ENCODE results near the gene STAMBPL1. TPM values are rescaled to one million over a fixed set of nuclear protein-coding genes. Genes with fewer than 3 reads are reported as not detected.
"Not testable (repeated sequence)": the region's sequence is repeated elsewhere in the genome, so short reads cannot be mapped to it uniquely, and the experiment has no call there.

STAMBPL1 gene
- total RNA-seq, 6 donors from 2014 or later, result 4.9 to 69.1 (median 7.0) TPM

DNA sequence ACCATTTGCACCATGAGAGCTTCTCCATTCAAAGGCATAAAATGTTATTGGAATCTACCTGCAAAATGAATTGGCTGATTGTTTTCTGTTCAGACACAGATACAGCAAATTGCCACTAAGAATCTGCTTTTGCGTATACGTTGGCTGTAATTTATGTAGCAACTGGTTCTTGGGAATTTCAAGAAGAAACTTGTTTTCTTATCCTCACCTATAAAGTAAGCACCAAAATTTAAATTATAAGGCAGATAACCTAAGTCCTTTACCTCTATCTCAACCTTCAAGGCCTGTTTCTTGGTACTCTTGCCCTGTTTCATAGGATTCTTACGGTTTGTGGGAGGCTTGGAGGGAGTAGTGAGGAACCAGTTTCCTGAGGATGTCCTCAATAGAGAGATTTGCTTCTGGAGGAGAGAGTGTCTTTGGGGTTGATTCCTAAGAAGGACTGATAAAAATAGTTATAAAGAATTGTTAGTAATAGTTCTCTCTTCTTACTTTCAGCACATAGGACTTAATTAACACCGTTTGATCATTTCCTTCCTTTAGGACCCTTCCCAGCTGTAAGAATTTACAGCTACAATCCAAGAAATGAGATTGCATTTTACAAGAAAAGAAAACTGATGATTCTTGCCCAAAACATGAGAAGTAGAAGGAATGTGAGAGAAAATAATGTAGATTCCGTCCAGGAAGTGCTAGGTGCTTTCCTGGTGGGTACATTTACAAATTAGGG lies 2.0 kb downstream of the STAMBPL1 start:
- Histone ChIP-seq H3K4me3 (peak overlapping the region in 1 of 4 donors; percentile 75), H3K4me1 (peaks cover 11 to 30% (median 23%) of the 10 kb centered on the region in 4 donors), H3K27ac (peak overlapping the region in 2 of 4 donors; percentile 41 to 91), H3K9me3 (no peaks in the 10 kb centered on the region), H3K27me3 (no peaks in the 10 kb centered on the region), H3K36me3 (no peaks in the 10 kb centered on the region)
- 65 to 68% methylated on average over 5 of the region's 5 CpGs for WGBS, 2 donors
- no peak for DNase-seq
- no peak for ATAC-seq (ENCODE audit: low FRiP score in 2 of 2)
- TF ChIP-seq POLR2AphosphoS5 (IDR thresholded peaks at IDR 0.05), result no peak
- TF ChIP-seq CTCF (IDR thresholded peaks at IDR 0.05), result no peak
- TF ChIP-seq POLR2A (IDR thresholded peaks at IDR 0.05), result no peak
- TF ChIP-seq EP300 (IDR thresholded peaks at IDR 0.05), result no peak

DNA sequence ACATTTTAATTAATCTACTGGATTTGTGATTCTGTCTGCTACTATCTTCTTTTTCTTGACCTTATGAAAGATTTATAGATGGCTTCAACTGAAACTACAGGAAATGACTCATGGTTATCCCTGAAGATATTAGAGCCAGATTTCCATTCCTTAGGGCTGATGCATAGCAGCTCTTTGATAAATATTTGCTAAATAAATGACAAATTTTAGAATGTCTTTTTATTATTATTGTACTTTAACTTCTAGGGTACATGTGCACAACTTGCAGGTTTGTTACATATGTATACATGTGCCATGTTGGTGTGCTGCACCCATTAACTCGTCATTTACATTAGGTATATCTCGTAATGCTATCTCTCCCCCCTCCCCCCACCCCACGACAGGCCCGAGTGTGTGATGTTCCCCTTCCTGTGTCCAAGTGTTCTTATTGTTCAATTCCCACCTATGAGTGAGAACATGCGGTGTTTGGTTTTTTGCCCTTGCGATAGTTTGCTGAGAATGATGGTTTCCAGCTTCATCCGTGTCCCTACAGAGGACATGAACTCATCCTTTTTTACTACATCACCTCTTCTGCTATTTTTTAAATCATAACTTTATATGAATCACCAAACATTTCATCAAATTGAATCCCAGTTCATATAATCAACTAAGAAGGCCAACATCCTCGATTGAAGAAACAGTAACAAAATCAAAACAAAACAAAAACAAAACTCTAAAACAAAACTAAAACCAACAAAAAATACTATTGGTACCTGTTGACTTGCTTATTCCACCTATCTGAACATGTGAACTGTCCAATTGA lies 2.8 kb downstream of the STAMBPL1 start:
- not testable (repeated sequence) for ATAC-seq (ENCODE audit: low FRiP score in 2 of 2)
- 69 to 73% methylated on average over 8 of the region's 8 CpGs for WGBS, 2 donors

DNA sequence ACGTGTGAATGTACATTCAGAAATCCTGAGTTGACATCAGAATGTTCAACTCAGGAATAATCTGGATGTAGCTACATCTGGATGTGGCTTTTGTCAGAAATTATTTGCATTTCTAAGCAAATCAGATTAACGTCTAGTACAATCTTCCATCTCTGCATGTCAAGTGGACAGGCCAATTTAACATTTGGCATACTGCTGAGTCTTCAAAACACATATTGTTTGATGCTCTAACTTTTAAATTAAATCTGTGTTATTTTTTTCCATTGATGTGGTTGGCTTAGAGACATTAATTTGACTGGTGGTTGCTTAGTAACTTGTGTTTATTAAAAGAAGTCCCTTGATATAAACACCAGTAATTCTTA lies 3.4 kb downstream of the STAMBPL1 start:
- Histone ChIP-seq H3K4me3 (no peak overlapping the region), H3K27ac (peak overlapping the region in 2 of 4 donors; percentile 50 to 57), H3K27me3 (no peaks in the 10 kb centered on the region), H3K9me3 (no peaks in the 10 kb centered on the region), H3K4me1 (peaks cover 11 to 30% (median 23%) of the 10 kb centered on the region in 4 donors), H3K36me3 (no peaks in the 10 kb centered on the region)
- TF ChIP-seq EP300 (IDR thresholded peaks at IDR 0.05) (no peak), POLR2A (IDR thresholded peaks at IDR 0.05) (no peak), POLR2AphosphoS5 (IDR thresholded peaks at IDR 0.05) (no peak), CTCF (IDR thresholded peaks at IDR 0.05) (no peak)
- ATAC-seq (ENCODE audit: low FRiP score in 2 of 2) (no peak), DNase-seq (no peak)
- WGBS, 2 donors, result 63 to 77% methylated on average over 2 of the region's 2 CpGs

More for the DNA sequence above, 2.8 kb downstream of the STAMBPL1 start:
- not testable (repeated sequence) for H3K9me3 ChIP-seq, DNase-seq, H3K4me3 ChIP-seq, H3K27me3 ChIP-seq, H3K36me3 ChIP-seq
- Histone ChIP-seq H3K4me1 (peaks cover 11 to 30% (median 23%) of the 10 kb centered on the region in 4 donors), H3K27ac (peak overlapping the region in 2 of 4 donors; percentile 50 to 91)

DNA sequence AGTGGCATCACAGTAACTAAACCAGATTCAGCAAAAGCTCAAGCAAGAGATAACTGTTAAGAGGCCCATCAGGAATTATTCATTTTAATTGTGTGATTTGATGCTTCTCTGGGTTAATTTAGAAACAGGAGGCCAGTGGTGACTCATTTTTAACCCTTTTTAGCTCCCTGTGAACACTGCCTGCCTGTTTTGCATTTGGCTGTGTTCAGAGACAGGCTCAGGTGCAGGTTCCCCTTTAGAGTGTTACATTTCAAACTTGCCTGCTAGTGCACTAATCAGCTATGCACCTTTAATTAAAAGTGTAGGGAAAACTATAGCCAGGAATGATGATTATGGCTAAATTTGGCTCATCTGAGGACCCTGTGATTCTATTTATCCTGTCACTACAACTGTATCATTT lies 6.5 kb downstream of the STAMBPL1 start:
- Histone ChIP-seq H3K27ac (no peak overlapping the region), H3K4me1 (peaks cover under 1 to 27% (median 10%) of the 10 kb centered on the region in 4 donors), H3K27me3 (no peaks in the 10 kb centered on the region), H3K36me3 (no peaks in the 10 kb centered on the region), H3K9me3 (no peaks in the 10 kb centered on the region), H3K4me3 (no peak overlapping the region)
- TF ChIP-seq POLR2AphosphoS5 (IDR thresholded peaks at IDR 0.05) (no peak), CTCF (IDR thresholded peaks at IDR 0.05) (no peak), POLR2A (IDR thresholded peaks at IDR 0.05) (no peak), EP300 (IDR thresholded peaks at IDR 0.05) (no peak)
- ATAC-seq (ENCODE audit: low FRiP score in 2 of 2) (no peak), DNase-seq (no peak)

- H3K9me3 ChIP-seq, result no peaks in the 10 kb centered on the region
- no peaks in the 10 kb centered on the region for H3K36me3 ChIP-seq
- H3K27me3 ChIP-seq, result no peaks in the 10 kb centered on the region
- no peak for TF ChIP-seq POLR2AphosphoS5 (IDR thresholded peaks at IDR 0.05)
- TF ChIP-seq CTCF (IDR thresholded peaks at IDR 0.05), result no peak
- no peak for TF ChIP-seq POLR2A (IDR thresholded peaks at IDR 0.05)
- TF ChIP-seq EP300 (IDR thresholded peaks at IDR 0.05), result no peak
- ATAC-seq (ENCODE audit: low FRiP score in 2 of 2) (no peak), DNase-seq (no peak)
- no peak overlapping the region for H3K4me3 ChIP-seq
- H3K27ac ChIP-seq, result no peak overlapping the region
- H3K4me1 ChIP-seq, result peaks cover 0 to 19% (median 5%) of the 10 kb centered on the region in 4 donors
Measured at GRCh38 chr10:88888810-88889445, 8.9 kb downstream of the STAMBPL1 start.

All from upper lobe of left lung (tissue), 6 donors.